ENCODE measurements around the gene RAD50.
"Not testable (repeated sequence)": the region's sequence is repeated elsewhere in the genome, so short reads cannot be mapped to it uniquely, and the experiment has no call there.

RAD50 gene

DNA sequence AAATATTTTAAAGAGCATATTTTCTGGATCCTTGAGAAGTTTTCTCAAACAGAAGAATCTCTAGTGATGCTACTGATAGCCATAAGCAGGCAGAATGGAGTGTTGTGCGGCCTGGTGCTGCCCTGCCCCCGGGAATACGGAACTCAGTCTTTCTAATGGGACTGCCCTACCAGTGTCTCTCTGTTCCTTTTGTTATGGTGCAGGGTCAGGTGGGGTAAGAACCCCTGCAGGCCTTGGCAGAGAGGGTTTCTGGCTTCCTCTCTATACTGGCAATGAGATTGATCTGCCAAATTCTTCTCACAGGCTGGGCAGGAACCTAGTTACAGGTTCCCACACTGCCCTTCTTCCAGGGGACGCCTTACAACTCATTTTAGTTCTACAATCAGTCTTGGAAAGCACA lies 16.0 kb upstream of the RAD50 start:
- no peak overlapping the region for H3K4me3 Mint-ChIP-seq
- H3K36me3 Mint-ChIP-seq (ENCODE audit: low read depth): no peaks in the 10 kb centered on the region
- DNase-seq: no peak
- H3K4me1 Mint-ChIP-seq: no peaks in the 10 kb centered on the region
- H3K9me3 Mint-ChIP-seq: peaks cover 5% of the 10 kb centered on the region
- TF ChIP-seq, protein P1, sequence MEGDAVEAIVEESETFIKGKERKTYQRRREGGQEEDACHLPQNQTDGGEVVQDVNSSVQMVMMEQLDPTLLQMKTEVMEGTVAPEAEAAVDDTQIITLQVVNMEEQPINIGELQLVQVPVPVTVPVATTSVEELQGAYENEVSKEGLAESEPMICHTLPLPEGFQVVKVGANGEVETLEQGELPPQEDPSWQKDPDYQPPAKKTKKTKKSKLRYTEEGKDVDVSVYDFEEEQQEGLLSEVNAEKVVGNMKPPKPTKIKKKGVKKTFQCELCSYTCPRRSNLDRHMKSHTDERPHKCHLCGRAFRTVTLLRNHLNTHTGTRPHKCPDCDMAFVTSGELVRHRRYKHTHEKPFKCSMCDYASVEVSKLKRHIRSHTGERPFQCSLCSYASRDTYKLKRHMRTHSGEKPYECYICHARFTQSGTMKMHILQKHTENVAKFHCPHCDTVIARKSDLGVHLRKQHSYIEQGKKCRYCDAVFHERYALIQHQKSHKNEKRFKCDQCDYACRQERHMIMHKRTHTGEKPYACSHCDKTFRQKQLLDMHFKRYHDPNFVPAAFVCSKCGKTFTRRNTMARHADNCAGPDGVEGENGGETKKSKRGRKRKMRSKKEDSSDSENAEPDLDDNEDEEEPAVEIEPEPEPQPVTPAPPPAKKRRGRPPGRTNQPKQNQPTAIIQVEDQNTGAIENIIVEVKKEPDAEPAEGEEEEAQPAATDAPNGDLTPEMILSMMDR (IDR thresholded peaks at IDR 0.05): no peak
- peaks cover 36% of the 10 kb centered on the region for H3K27me3 Mint-ChIP-seq (ENCODE audit: low read depth, poor library complexity)
- H3K27ac Mint-ChIP-seq: no peak overlapping the region

- H3K9me3 Mint-ChIP-seq: no peaks in the 10 kb centered on the region
- TF ChIP-seq, protein P1 (IDR thresholded peaks at IDR 0.05): no peak
- H3K36me3 Mint-ChIP-seq (ENCODE audit: low read depth): no peaks in the 10 kb centered on the region
- H3K4me1 Mint-ChIP-seq: no peaks in the 10 kb centered on the region
- peaks cover 23% of the 10 kb centered on the region for H3K27me3 Mint-ChIP-seq (ENCODE audit: low read depth, poor library complexity)
- H3K27ac Mint-ChIP-seq: no peak within 1 kb of the TSS
- no peak for DNase-seq
- H3K4me3 Mint-ChIP-seq: no peak within 1 kb of the TSS
These were observed 13.1 kb upstream of the RAD50 start, which contains the start of gene IL5 for GRCh38 chr5:132543472-132544201. Gene IL5 (minus strand): TSS chr5:132543522. CDS start chr5:132543478, 44 bp downstream.

GRCh38 chr5:132546108-132546507 lies 10.7 kb upstream of the RAD50 start:
- Mint-ChIP-seq H3K4me3 (no peak overlapping the region), H3K27ac (no peak overlapping the region), H3K4me1 (no peaks in the 10 kb centered on the region), H3K9me3 (no peaks in the 10 kb centered on the region), H3K27me3 (ENCODE audit: low read depth, poor library complexity) (peaks cover 33% of the 10 kb centered on the region), H3K36me3 (ENCODE audit: low read depth) (no peaks in the 10 kb centered on the region)
- DNase-seq: no peak
- TF ChIP-seq, protein P1 (IDR thresholded peaks at IDR 0.05): no peak

DNA sequence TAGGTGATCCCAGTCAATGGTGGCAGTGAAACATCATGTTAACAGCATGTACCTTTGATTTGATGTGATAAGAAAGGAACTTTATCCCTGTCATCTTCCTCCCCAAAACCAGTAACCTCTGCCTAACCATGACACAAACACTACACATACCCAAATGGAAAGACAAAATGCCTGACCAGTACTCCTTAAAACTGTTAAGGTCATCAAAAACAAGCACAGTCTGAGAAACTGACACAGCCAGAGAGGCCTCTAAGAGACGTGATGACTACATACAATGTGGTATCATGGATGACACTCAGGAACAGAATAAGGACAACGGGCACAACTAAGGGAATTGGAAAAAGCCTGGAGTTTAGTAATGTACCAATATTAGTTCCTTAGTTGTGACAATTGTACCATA lies 9.5 kb upstream of the RAD50 start:
- no peak for DNase-seq
- H3K9me3 Mint-ChIP-seq: no peaks in the 10 kb centered on the region
- H3K4me1 Mint-ChIP-seq: no peaks in the 10 kb centered on the region
- TF ChIP-seq, protein P1 (IDR thresholded peaks at IDR 0.05): no peak
- no peaks in the 10 kb centered on the region for H3K36me3 Mint-ChIP-seq (ENCODE audit: low read depth)
- peaks cover 37% of the 10 kb centered on the region for H3K27me3 Mint-ChIP-seq (ENCODE audit: low read depth, poor library complexity)
- H3K4me3 Mint-ChIP-seq: no peak overlapping the region
- no peak overlapping the region for H3K27ac Mint-ChIP-seq

DNA sequence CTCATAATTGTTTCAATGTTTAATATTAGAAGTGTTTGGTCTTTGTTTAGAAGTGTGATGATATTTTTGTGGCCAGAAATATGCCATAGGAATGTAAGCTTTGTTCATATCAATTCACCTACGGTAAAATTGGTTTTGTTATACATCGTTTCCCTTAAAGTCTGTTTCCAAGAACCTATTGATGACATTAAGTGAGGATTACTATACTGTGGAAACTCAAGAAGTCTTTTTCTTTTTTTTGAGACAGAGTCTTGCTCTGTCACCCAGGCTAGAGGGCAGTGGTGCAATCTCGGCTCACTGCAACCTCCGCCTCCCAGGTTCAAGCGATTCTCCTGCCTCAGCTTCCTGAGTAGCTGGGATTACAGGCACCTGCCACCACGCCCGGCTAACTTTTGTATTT lies 7.9 kb upstream of the RAD50 start:
- H3K27ac Mint-ChIP-seq: not testable (repeated sequence)

GRCh38 chr5:132549576-132549975 lies 7.2 kb upstream of the RAD50 start:
- no peaks in the 10 kb centered on the region for H3K9me3 Mint-ChIP-seq
- TF ChIP-seq, protein P1 (IDR thresholded peaks at IDR 0.05): no peak
- DNase-seq: no peak
- H3K4me3 Mint-ChIP-seq: no peak overlapping the region
- peaks cover 41% of the 10 kb centered on the region for H3K27me3 Mint-ChIP-seq (ENCODE audit: low read depth, poor library complexity)
- H3K27ac Mint-ChIP-seq: no peak overlapping the region
- no peaks in the 10 kb centered on the region for H3K4me1 Mint-ChIP-seq
- no peaks in the 10 kb centered on the region for H3K36me3 Mint-ChIP-seq (ENCODE audit: low read depth)

More for the DNA sequence above, 7.9 kb upstream of the RAD50 start:
- not testable (repeated sequence) for H3K36me3 Mint-ChIP-seq (ENCODE audit: low read depth); H3K4me3 Mint-ChIP-seq; H3K9me3 Mint-ChIP-seq; H3K4me1 Mint-ChIP-seq; DNase-seq
- H3K27me3 Mint-ChIP-seq (ENCODE audit: low read depth, poor library complexity): peaks cover 42% of the 10 kb centered on the region

Measured in nephron progenitor cell (in vitro differentiated cells).